GM19351 (cell line): ENCODE measurements around the gene PLA2G4A.

Experiments used
- ATAC-seq: cut with Tn5 transposase; IDR thresholded peaks from one replicate; pipeline ENCODE4 v1.9.1; 2021; ENCODE audit warnings: mild to moderate bottlenecking, moderate library complexity; ENCODE audit not compliant: unreplicated experiment

Gene PLA2G4A

DNA sequence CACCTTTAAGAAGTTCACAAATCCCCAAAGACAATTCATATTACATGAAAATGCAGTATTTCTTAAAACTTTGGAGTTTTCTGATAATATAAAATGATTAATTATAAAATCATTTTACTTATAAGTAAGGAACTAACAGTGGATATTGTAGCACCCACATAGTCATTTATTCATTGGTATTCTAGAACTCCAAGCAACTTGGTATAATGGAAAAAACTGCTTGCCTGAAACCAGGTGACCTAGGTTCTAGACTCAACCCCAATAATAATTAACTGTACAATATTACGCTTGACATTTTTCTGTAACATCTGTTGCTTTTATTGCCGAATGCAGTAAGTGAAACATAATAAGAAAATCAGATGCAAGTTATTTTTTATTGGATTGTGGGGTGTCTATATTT, 2.4 kb downstream of the PLA2G4A start:
- no peak for ATAC-seq

DNA sequence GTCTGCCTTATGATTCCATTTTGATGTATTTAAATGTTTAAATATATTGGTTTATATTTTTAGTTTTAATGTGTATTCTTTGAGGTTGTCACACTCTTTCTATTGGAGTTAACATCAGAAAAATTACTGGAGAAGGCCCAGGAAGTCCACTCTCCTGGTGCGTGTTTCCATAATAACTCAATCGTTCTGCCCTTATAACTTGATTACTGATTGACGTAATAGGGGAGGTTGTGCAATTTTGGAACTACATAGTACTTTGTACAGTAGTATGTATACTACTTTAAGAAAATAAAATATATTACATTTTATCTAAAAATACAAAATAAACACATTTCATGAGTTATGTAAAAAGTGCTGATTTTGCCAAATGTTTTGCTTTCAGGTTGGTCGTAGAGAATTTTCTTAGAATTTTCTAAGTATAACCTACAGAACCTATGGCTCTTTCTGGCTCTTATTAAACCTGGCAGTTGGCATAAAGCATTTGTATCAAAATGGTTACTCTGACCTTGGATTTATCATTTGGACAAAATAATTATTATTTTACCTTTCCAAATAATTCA, 5.7 kb downstream of the PLA2G4A start:
- no peak for ATAC-seq

DNA sequence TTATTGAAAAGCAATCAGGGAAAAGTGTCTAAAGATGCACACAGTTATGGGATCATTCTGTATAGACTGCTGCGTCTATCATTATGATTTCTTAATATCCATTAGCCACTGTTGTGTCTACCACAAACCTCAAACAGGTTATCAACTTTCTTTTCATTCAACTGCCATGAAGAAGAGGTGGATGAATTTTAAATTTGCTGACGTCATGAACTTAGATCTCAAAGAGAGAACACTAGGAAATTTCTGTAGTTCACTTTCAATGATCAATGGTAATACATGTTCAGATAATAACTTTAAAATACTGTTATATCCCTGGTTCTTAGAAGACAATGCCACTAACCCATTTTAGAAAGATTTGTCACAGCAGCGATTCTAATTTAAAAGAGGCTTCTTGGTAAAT, 6.7 kb downstream of the PLA2G4A start:
- no peak for ATAC-seq

DNA sequence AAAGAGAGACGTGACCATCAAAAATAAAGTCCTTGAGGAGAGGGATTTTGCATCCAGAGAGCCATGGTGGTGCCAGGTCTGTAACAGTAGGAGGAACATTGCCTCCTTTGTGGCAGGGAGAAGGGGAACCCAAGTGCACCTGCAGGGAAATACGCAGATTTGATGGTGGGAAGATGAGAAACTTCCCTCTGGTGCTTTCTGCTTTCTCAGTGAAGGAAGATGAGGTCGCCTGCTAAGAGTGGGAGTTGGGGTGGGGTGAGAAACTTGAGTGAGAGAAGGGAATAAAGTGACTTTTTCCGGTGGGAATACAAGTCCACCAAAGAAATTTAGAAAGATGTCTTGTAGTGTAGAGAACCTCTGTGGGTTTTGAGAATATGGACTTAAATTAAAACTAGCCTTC, 9.1 kb downstream of the PLA2G4A start:
- ATAC-seq, result no peak

DNA sequence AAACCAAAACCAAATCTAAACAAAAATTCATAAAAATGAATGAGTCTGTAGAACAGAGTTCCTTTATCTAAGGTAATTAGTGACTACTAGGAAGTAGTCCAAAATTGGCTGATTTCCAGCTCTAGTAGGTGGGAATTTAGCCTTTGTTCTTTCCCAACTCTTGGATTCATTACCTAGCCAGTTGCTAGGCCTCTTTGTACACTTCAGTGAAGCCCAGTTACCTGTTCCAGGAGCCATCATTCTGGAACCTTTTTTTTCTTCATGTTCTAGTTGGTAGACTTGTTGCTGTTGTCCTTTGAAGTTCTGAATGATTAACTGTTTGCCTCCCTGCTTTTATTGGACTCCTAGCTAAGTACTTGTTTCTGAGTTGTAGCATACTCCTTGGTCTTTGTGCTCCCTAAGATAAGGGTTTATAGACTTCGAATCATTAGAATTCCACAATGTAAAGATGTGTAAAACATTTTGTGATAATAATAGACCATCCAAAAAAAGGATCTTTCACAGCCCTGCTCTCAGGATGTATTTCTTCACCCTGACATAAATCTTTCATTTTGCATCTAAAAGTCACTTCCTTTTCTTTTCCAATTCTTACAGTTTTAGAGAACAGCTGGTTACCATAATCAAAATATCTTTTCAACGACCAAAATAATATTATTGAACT, 9.8 kb downstream of the PLA2G4A start:
- ATAC-seq, result no peak

DNA sequence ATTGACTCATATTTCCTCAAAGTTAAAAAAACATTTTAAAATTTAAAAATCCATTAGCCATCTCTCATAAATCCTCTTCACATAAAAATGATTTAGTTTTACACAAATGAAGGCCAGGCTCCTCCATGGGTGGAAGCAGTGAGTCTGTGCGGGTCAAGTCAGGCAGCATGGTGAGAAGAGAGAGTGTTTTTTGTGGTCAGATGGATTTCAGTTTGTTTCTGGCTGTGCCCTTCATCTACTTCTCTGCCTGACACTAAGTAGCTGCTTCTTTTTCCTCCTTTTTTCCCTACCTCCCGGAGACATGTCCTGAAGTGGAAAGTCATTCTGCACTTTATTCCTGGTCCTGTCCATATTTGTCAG, 10.3 kb downstream of the PLA2G4A start:
- ATAC-seq, result peak; percentile 68

DNA sequence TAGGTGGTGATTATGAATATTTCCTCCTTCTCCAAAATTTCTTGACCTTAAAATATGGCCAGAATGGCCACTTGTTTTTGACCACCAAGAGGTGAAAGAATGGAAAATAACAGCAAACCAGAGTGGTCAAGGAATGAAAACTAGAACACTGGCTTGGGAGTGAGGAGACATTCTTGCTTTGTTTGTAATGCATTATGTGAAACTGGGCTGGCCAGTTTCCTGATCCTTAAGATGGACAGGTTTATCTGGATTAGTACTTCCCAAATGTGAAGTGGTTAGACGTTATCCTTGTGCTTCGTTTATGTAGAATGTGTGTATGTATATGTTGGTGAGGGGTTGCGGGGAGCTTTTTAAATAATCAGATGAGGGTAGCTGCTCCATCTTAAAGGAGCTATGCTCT, 12.8 kb downstream of the PLA2G4A start:
- ATAC-seq, result no peak

DNA sequence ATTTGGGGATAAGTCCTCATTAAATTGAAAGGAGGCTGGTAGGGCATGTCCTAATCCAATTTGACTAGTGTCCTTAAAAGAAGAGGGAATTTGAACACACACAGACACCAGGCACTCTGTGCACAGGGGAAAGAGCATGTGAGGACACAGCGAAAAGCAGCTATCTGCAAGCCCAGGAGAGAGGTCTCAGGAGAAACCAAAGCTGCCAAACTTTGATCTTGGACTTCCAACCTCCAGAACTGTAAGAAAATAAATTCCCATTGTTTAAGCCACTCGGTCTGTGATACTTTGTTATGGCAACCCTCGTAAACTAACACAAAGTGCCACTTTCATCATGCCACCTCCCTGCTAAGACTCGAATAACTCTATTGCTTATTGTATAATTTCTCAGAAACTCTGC, 13.8 kb downstream of the PLA2G4A start:
- no peak for ATAC-seq

DNA sequence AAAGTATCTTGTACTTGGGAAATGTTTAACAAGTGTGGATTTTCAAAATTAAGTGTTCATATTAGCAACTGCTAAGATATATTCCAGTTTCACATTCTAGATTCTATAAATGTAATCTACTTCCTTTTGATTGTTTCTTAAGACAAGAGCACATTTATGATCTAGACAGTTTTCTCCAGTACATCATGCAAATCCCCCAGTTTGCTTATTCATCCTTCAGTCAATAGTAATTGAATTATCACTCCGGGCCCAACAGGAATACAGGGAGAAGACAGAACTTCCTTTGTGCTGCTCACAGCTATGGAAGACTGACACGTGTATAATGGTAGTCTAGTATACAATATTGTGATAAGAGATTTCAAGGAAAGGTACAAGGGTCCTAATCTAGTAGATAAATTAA, 14.5 kb downstream of the PLA2G4A start:
- ATAC-seq, result no peak

DNA sequence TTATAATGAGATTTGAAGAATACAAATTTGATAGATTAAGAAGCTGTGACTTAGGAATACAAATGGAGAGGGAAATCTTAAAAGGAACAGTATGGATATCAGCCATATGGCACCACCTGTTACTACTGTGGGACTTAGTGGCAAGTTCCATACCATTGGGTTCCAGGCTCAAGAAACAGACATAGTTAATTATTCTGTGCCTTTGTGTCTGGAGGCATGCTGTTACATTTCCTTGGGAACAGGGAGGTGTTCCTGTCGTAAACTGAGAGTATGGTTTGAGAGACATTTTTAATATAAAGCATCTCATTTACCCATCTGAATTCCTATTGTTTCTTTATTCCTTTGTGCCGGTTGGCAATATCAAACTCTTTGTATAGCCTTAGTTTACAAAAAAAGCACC, 15.2 kb downstream of the PLA2G4A start:
- ATAC-seq, result no peak

DNA sequence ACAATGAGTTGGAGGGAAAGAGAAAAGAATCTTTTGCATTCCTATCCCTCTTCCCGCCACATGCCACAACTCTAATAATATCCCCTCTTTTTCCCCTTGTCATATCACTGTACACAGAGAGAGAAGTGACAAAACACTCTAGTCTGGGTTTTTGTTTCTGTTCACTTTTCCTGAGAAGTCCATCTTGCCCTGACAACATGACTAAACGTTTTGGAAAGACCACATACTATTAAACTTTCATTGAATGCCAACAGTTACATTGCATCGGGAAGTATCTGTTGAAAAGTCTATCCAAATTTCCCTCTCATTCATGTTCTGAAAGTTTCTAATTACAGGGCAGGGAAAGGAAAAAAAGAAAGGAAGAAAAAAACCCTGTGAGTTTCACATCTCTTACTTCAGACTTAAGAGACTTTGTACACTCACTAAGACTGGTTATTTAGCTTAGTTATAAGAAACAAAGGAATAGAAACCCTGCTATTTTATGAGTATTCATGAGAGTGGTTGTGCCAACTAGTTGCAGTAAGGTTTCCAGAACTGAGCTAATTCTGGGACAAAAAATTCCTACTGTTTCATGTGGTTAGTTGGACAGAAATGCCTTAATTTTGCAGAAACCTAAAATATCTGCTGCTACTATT, 16.9 kb downstream of the PLA2G4A start:
- no peak for ATAC-seq

DNA sequence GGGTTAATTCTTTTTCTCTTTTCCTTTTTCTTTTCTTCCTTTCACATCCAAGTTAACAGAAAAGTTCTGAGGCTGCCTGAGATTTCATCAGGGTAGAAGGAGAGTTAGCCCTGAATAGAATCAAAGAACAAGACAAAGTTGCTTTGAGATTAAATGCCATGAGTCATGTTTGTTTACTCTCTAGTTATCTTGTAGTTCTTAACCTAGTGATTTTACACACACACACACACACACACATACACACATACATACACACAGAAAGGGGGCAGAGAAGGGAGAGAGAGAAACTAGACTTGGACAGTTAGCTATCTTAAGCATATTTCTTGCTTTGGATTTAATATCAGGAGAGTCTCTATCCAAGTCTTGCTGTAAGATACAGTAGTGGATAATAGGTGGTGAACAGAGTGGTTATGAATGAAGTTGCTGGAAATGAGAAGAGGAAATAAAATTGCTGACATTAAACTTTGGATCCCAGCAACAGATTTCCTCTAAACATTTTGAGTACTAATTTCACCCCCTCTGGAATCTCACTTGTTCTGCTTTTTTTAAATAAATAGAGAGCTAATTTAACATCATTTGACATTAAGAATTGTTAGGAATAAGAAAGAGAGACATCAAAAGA, 19.9 kb downstream of the PLA2G4A start:
- no peak for ATAC-seq

DNA sequence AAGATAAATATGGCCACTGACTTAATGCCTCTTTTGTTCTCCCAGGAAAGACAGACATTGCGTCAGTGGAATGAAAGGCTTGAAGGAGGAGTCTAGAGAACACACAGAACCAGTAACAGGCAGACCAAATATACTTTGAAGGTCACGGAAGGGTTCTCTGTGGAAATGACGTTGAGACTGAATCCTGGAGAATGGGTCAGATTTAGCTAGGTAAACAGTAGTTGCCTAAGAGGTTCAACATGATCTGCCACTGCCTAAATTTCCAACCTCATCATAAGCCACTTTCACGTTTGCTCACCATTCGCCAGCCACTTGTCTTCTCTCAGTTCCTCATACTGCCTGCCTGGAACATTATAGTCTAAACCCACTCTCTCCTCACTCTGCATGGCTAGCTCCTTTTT, 20.5 kb downstream of the PLA2G4A start:
- ATAC-seq, result peak; percentile 97

DNA sequence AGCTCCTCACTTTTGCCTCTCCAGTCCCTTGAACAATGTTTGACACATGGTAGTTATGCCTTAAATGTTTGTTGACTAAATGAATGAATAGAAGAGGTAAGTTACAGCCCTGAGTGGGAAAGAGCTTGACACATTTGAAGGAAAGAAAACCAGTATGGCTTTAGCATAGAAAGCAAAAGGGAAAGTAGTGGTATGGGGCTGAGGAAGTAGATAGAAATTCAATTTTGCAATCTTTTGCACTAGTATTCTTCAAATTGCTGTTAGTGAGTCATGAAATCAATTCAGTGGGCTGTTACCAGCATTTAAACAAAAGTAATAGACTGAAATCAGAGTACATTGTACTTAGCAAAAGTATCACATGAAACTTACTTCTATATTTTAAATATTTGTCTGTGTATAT, 21.1 kb downstream of the PLA2G4A start:
- peak; percentile 49 for ATAC-seq

DNA sequence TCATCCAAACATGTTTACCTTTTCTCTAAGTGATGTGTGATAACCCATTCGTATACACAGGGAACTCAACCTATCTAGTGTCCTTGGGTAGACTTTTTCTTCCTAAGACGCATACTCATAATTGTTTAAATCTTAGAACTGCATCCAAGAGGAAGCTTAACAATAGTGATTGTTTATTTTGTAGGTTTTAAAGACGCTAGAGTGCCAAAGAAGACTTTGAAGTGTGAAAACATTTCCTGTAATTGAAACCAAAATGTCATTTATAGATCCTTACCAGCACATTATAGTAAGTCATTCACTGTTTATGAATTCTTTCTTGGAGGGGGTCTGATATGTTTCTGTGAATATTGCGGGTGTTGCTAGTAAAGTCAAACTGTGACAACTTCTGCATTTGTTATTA, 25.4 kb downstream of the PLA2G4A start:
- no peak for ATAC-seq

DNA sequence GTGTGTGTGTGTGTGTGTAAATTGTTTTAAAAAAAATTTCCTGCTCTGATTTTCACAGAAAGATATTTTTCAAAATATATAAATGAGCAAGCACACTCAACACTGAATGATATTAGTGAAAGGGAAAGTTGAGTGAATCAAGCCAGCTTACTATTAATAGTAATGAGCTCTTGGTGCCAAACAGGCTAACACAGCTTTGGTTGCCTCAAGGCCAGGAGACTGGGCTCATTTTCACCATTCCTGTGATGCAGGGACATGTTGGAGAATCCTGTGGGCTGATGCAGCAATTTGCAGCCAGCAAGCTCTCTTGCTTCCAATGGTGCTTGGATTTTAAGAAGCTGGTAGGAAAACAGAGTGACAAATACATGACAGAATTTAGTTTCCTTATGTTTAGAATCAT, 30.2 kb downstream of the PLA2G4A start:
- no peak for ATAC-seq

DNA sequence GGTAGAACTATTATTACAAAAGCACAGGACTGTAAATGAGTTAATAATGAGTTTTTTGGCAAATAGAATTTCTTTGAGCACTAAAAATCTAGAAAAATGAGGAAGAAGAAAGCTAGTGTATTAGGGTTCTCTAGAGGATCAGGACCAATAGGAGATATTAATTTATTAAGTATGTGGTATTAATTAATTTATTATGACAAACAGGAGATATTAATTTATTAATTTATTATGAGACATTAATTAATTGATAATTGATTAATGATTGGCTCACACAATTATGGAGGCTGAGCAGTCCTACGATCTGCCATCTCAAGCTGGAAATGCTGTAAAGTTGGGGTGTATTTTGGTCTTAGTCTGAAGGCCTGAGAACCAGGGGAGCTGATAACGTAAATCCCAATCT, 31.2 kb downstream of the PLA2G4A start:
- ATAC-seq, result no peak

DNA sequence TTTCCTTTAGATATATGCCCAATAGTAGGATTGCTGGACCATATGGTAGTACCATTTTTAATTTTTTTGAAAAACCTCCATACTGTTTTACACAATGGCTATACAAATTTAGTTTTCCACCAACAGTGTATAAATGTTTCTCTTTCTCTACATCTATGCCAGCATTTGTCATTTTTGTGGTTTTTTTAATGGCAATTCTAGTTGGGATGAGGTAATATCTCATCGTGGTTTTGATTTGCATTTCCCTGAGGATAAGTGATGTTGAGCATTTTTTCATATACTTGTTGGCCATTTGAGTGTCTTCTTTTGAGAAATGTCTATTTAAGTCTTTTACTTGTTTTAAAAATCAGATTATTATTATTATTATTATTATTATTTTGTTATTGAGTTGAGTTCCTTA, 35.5 kb downstream of the PLA2G4A start:
- no peak for ATAC-seq

DNA sequence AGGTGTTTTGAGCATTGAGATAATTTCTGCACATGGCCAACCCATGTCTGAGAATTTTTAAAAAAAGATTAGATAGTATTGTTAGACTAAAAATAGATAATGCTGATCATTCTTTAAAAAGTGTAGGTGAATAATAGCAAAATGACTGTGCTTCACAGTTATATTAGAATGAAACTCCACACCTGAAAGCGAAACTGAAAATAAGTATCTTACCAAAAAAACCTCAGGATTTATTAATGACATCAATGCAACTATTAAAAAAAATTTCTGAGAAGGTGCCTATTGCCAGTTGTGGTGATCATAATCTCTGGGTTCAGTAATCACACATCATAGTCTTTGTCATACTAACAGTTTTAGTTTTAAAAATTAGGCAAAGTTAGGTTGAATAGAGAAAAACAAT, 36.5 kb downstream of the PLA2G4A start:
- peak; percentile 83 for ATAC-seq

DNA sequence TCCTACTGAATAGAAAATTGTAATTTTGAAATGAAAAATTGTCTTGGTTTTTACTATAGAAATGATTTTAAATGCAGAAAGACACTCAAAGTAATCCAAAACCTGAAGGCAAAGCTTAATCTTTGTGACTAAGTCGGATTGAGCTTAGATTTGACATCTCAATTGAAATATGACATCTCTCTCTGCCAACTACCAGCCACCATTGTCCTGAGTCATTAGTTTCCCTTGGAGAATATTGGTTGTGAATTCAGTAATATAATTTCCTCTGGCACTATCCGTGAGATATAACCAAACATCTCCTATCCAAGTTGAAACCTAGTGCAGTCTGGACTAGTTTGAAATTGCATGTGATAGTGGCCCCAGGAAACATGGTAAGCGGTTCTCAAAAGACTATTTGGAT, 37.1 kb downstream of the PLA2G4A start:
- ATAC-seq, result no peak

DNA sequence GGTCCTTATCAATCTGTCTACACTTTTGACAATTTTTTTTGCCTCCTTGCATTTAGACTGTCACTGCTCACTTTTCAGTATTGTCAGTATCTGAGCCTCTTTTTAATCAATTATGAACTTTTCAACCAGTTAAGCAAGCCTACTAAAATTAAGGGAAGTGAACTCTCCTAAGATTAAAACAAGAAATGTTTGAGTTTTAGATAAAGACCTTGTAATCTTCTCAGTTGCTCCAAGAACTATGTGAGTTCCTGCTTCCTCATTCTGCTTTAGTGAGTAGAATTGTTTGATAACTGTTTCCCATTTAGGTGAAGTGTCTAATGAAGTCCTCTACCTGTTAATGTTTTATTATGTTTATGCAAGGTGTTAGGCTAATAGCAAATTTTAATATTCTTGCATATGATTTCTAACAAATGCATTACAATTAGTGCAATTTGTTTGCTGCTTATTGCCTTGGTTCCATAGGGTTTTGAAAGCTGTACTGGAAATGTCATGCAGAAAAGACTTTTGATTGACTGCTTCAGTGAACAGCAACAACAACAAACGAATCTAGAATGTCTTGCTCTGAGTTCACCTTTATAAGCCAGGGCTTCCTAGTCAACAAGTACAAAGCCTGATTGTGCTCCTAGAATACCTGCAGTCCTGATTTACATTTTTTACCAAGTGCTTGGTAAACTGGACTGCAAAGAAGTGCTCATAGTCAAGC, 40.9 kb downstream of the PLA2G4A start:
- ATAC-seq, result peak; percentile 27

DNA sequence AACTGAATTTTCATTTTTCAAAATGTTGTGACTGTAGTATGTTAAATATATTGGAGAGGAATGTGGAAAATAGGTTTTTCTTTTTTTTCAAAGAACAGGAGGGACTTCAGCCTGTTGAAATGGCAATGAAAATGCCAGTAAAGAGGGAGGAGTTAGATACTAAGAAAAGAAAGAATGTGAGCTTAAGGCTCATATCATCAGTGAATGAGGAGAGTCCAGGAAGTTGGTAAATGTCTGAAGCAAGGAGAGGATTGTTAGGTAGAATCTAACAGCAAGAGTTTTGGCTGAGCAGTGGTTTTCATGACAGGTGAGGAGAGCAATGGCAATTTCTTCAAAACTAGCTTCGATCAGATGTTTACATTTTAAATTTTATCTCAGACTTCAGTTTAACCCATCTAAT, 43.0 kb downstream of the PLA2G4A start:
- ATAC-seq, result no peak
